Ovary (tissue), 10 donors: ENCODE data around the gene PID1. TPM values are rescaled to one million over a fixed set of nuclear protein-coding genes. Genes with fewer than 3 reads are reported as not detected.

Source experiments
- DNase-seq, 5 donors: peaks; one replicate each; pipeline ENCODE4 v3.0.0-alpha.2; 2019 to 2020
- H3K27ac ChIP-seq, 2 donors: fragments of 200-600 bp; one replicate each; pipeline versions ENCODE4 v1.5.1 to v1.8.0; 2019 to 2022
- H3K27me3 ChIP-seq: fragments of 200-600 bp; one replicate; pipeline ENCODE4 v1.8.0; 2022
- H3K36me3 ChIP-seq: fragments of 200-600 bp; sonication (generic); one replicate; pipeline ENCODE4 v1.5.1; 2019
- H3K4me1 ChIP-seq: one replicate; pipeline ENCODE4 v1.8.1; 2013; ENCODE audit warnings: mild to moderate bottlenecking, moderate library complexity; ENCODE audit not compliant: insufficient read depth
- H3K4me3 ChIP-seq: fragments of 200-600 bp; sonication (generic); one replicate; pipeline ENCODE4 v1.5.1; 2017
- H3K9me3 ChIP-seq, 2 donors: fragments of 200-600 bp in 1 of 2; sonication (generic) in 1 of 2; one replicate each; pipeline versions ENCODE4 v1.5.1 to v1.8.1; 2013 to 2019; ENCODE audit warnings: mild to moderate bottlenecking in 1 of 2, moderate library complexity in 1 of 2
- CTCF ChIP-seq, 3 donors: fragments of 450-650 bp in 2 of 3; fragments of 200-600 bp in 1 of 3; IDR thresholded peaks; one replicate each; pipeline versions ENCODE4 v1.5.1 to v1.8.0; 2016 to 2022; ENCODE audit warnings: antibody characterized with exemption in 3 of 3, mild to moderate bottlenecking in 1 of 3
- EP300 ChIP-seq: sonication (generic); formaldehyde crosslinking; IDR thresholded peaks from one replicate; pipeline ENCODE4 v1.6.1; 2017; ENCODE audit warnings: antibody characterized with exemption
- POLR2A ChIP-seq: fragments of 450-650 bp; IDR thresholded peaks from one replicate; pipeline ENCODE4 v1.6.1; 2017; ENCODE audit warnings: antibody characterized with exemption, mild to moderate bottlenecking, moderate library complexity
- WGBS, 3 donors: extraction: QIAGEN DNeasy Blood & Tissue Kit in 1 of 3; methylation state at CpG; one replicate each; pipeline versions ENCODE4 v1.1.5 to v1.1.7; 2013 to 2017; 5-methylcytosine and 5-hydroxymethylcytosine counted together
- intact Hi-C, 4 donors: fragments of 100-400 bp; cut with DNase I; formaldehyde crosslinking; loops; one replicate each; pipeline versions ENCODE4 v1.11.0 to v1.15.1; 2022 to 2023
- long read RNA-seq, 3 donors: library from polyadenylated mRNA in 2 of 3; unstranded in 2 of 3; transcript quantifications; one replicate each; pipeline ENCODE4 v2.0.0 and lab custom pipeline, GENCODE V29; 2021 to 2026
- polyA plus RNA-seq, 2 donors: library from polyadenylated mRNA; stranded (reverse); fragments of 200-250 nt in 1 of 2; fragments of 350-450 nt in 1 of 2; fragmentation: Illumina TruSeq in 1 of 2; extraction: RNeasy Lipid Tissue Mini Kit (QIAGEN cat#74804) in 1 of 2; gene quantifications; one replicate each; pipeline ENCODE4 v1.2.3, GENCODE V29; 2013 to 2014
- total RNA-seq, 7 donors: library from RNA; depleted of rRNA in 2 of 7; stranded (reverse); fragments of >200 nt in 2 of 7; fragmentation: NEBNext Ultra II Directional in 3 of 7; extraction: Animal tissue kit (Norgen Biotek cat#: 25700) in 3 of 7; gene quantifications; one replicate each; pipeline versions ENCODE4 v1.1.0 to v1.2.4, GENCODE V29; 2016 to 2023
- donor health status: DM: no; HTN: no; CAD: no; lungs with moderate emphysema.
- donor health status: DM: no; HTN: no; CAD: no.
- donor health status: Bipolar disorder and iron deficiency.
- donor health status: DM: yes; HTN: yes; CAD: no.
- donor health status: DM: no; HTN: no; CAD: no.
- donor health status: DM: yes; HTN: yes; CAD: no.

The PID1 gene, protein sequence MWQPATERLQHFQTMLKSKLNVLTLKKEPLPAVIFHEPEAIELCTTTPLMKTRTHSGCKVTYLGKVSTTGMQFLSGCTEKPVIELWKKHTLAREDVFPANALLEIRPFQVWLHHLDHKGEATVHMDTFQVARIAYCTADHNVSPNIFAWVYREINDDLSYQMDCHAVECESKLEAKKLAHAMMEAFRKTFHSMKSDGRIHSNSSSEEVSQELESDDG
- total RNA-seq (10 to 100 TPM; 19.8 to 42.3 (median 32.4) TPM), polyA plus RNA-seq (10 to 100 TPM; 24.7 to 66.1 TPM)
- long read RNA-seq, donor 1, transcript PID1-203 (3 exons, 2,533 nt) = major isoform, 143 of 180 reads
- long read RNA-seq, donor 1, partial matches to known transcripts = 22 of 180 reads
- long read RNA-seq, donor 1, other reads (novel, unspliced or antisense) = 10 of 180 reads
- long read RNA-seq, donor 2, transcript PID1-203 (3 exons, 2,533 nt) = major isoform, 5 of 5 reads
- long read RNA-seq, donor 2, partial matches to known transcripts = 0 of 5 reads
- long read RNA-seq, donor 2, other reads (novel, unspliced or antisense) = 0 of 5 reads
- long read RNA-seq, donor 3, transcript PID1-203 (3 exons, 2,533 nt) = major isoform, 27 of 39 reads
- long read RNA-seq, donor 3, partial matches to known transcripts = 0 of 39 reads
- long read RNA-seq, donor 3, other reads (novel, unspliced or antisense) = 8 of 39 reads

GRCh38 chr2:229270551-229271410 is at the start of gene PID1:
PID1 (minus strand) TSS chr2:229271287; CDS start chr2:229271043, 244 bp downstream.
- Histone ChIP-seq H3K27ac (peak within 1 kb of the TSS; percentile 46 to 53), H3K9me3 (no peaks in the 10 kb centered on the region), H3K27me3 (no peaks in the 10 kb centered on the region), H3K4me3 (peak within 1 kb of the TSS; percentile 82), H3K36me3 (no peaks in the 10 kb centered on the region), H3K4me1 (peaks cover 10% of the 10 kb centered on the region)
- intact Hi-C loops = loop anchor here in 3 of 4 donors (5.0 to 10.0 kb wide), 8 partner anchors 136 to 573 kb away; no protein-coding TSS in a partner anchor
- peak; percentile 51 to 77 (median 68) for DNase-seq
- no peak for TF ChIP-seq CTCF (IDR thresholded peaks at IDR 0.05)
- peak; percentile 61 for TF ChIP-seq POLR2A
- 0 to 1% (median 1%) methylated on average over 34 to 68 of the region's 68 CpGs for WGBS, 3 donors

GRCh38 chr2:229319558-229319957 is 48.5 kb upstream of the PID1 start:
- Histone ChIP-seq H3K27me3 (no peaks in the 10 kb centered on the region), H3K9me3 (no peaks in the 10 kb centered on the region), H3K4me1 (no peaks in the 10 kb centered on the region), H3K4me3 (no peak overlapping the region), H3K36me3 (no peaks in the 10 kb centered on the region), H3K27ac (no peak overlapping the region)
- TF ChIP-seq POLR2A (no peak), CTCF (IDR thresholded peaks at IDR 0.05) (no peak), EP300 (no peak)
- 86 to 95% (median 93%) methylated on average over 3 of the region's 3 CpGs for WGBS, 3 donors
- intact Hi-C loops = no loop called here
- no peak for DNase-seq

DNA sequence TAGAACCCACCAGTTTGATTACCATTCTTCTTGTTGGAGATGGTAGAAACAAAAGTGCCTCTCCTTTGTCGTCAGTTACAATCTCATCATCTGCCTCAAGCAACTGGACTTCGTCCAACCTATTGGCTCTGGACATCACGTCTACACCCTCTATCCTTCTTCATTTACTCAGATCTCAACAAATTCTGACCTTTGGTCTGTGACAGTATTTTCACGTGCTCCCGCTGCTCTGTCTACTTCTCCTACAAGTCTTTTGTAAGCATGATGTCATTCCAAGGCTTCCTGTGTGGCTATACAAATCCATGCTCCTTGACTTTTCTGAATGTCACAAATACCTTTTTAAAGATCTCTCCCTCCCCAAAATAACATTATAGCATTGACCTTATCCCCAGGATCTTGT is 43.0 kb upstream of the PID1 start:
- intact Hi-C loops = no loop called here
- Histone ChIP-seq H3K4me3 (no peak overlapping the region), H3K36me3 (no peaks in the 10 kb centered on the region), H3K9me3 (no peaks in the 10 kb centered on the region), H3K27ac (no peak overlapping the region), H3K4me1 (no peaks in the 10 kb centered on the region), H3K27me3 (no peaks in the 10 kb centered on the region)
- DNase-seq = no peak
- WGBS, 3 donors = 87 to 89% (median 87%) methylated on average over 5 of the region's 5 CpGs
- TF ChIP-seq POLR2A (no peak), EP300 (no peak), CTCF (IDR thresholded peaks at IDR 0.05) (no peak)

GRCh38 chr2:229313591-229313990 is 42.5 kb upstream of the PID1 start:
- 49 to 61% (median 51%) methylated on average over 3 of the region's 3 CpGs for WGBS, 3 donors
- Histone ChIP-seq H3K4me3 (no peak overlapping the region), H3K4me1 (no peaks in the 10 kb centered on the region), H3K27me3 (no peaks in the 10 kb centered on the region), H3K9me3 (no peaks in the 10 kb centered on the region), H3K27ac (no peak overlapping the region), H3K36me3 (no peaks in the 10 kb centered on the region)
- no peak for DNase-seq
- TF ChIP-seq CTCF (IDR thresholded peaks at IDR 0.05) (no peak), EP300 (no peak), POLR2A (no peak)
- intact Hi-C loops = no loop called here
